ENCODE results near the gene SPATA12. TPM values are rescaled to one million over a fixed set of nuclear protein-coding genes. Genes with fewer than 3 reads are reported as not detected.

The SPATA12 gene, protein sequence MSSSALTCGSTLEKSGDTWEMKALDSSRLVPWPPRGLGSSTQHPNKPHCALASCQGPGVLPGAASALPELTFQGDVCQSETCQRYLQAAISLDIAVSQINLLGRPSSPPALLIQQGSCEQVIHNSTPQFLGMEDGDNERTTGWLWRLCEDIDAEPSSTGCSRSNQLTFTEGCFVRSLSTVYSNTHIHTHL
- under 0.01 and 0.15 TPM in 2 replicates for total RNA-seq

DNA sequence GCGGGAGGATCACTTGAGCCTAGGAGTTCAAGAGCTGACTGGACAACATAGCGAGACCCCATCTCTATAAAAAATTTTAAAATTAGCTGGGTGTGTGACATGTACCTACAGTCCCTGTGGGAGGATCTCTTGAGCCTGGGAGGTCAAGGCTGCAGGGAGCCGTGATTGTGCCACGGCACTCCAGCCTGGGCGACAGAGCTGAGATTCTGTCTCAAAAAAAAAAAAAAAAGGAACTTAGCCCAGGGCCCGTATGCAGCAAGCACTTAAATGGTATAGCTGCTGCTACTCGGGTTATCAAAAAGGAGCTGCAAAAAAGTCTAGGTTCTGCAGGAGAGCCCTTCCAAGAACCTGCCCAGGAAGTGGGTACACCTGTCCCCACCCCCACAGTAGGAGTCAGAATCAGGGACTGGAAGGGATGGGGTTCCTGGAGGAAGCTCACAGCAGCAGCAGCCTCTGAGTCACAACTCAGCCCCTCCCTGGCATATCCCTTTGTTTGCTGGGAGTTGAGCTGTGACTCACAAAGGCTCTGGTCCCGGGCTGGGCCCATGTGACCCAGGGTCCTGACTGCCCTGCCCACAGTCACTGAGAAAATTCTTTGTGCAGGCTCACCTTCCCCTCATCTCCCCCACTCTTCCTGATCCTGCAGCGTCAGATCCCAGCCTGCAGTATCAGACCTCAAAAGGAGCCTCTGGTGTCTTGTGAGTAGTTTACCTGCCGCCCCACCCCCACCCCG is at the start of gene SPATA12:
Gene SPATA12, plus strand, starts transcription at position 576 of the 733 bp plus-strand sequence. CDS start 13,031 bp downstream, outside the sequence.

Other genes with a start within 250 kb of the SPATA12 start
- 1.6 and 2.0 TPM in 2 replicates for gene IL17RD, start 104.7 kb downstream of the SPATA12 start, total RNA-seq
- 0.30 and 1.0 TPM in 2 replicates for gene HESX1, start 139.3 kb downstream of the SPATA12 start, total RNA-seq
- 21.1 and 23.4 TPM in 2 replicates for gene APPL1, start 167.1 kb downstream of the SPATA12 start, total RNA-seq
- gene ASB14, start 232.0 kb downstream of the SPATA12 start, total RNA-seq = not detected in 2 replicates